ENCODE results near the gene SAPCD2.

SAPCD2 gene

DNA sequence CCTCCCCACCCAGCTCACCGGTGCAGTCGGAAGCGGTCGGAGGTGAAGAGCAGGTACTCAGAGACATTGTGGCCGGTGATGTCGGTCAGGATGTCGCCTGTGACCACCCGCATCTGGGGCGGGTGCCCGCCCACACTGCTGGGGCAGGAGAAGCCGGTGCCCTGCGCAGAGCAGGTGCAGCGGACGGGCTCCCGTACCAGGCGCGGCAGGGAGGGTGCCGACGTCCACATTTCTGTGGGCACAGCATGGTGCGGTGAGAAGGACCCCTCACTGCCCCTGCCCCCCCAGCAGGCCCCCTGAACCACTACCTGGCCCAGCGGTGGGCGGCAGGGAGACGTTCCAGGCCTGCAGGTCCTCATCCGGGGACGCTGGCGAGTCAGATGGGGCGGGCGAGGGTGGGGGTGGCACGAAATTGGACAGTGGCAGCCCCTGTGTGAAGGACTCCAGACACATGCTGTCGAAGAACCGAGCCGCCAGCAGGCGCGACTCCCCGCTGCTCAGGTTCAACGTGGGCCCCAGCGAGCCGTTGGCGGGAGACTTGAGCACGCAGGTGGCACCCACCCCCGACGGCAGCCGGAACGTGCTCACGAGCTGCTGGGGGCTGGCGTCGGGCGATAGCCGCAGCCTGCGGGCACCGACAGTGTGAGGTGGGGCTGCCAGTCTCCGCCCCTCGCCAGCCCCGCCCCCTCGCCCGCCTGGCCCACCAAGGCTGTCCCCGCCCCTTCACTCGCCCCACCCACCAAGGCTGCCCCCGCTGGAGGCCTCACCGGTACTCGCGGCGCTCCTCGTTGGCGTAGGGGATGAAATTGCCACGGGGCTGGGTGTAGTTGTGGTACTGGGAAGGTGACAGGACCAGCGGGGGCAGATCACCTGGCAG, 57.4 kb downstream of the SAPCD2 start:
- no peak for FAIRE-seq
- DNase-seq (ENCODE audit: insufficient read length, low spot score), result no peak
- TF ChIP-seq, protein P1, sequence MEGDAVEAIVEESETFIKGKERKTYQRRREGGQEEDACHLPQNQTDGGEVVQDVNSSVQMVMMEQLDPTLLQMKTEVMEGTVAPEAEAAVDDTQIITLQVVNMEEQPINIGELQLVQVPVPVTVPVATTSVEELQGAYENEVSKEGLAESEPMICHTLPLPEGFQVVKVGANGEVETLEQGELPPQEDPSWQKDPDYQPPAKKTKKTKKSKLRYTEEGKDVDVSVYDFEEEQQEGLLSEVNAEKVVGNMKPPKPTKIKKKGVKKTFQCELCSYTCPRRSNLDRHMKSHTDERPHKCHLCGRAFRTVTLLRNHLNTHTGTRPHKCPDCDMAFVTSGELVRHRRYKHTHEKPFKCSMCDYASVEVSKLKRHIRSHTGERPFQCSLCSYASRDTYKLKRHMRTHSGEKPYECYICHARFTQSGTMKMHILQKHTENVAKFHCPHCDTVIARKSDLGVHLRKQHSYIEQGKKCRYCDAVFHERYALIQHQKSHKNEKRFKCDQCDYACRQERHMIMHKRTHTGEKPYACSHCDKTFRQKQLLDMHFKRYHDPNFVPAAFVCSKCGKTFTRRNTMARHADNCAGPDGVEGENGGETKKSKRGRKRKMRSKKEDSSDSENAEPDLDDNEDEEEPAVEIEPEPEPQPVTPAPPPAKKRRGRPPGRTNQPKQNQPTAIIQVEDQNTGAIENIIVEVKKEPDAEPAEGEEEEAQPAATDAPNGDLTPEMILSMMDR (IDR thresholded peaks at IDR 0.05; ENCODE audit: insufficient read depth, missing control alignments), result no peak

Measured in D721Med (cell line).